ENCODE data around the gene COL13A1.

Gene COL13A1

GRCh38 chr10:69845574-69846292 lies 44.0 kb downstream of the COL13A1 start:
- DNase-seq (ENCODE audit: low read depth) = peak; percentile 39

- no peak for DNase-seq (ENCODE audit: low read depth)
These were observed 44.7 kb downstream of the COL13A1 start for GRCh38 chr10:69846293-69846921.

- peak; percentile 42 for DNase-seq (ENCODE audit: low read depth)
These were observed 45.8 kb downstream of the COL13A1 start for GRCh38 chr10:69847458-69847857.

GRCh38 chr10:69847883-69848282 lies 46.2 kb downstream of the COL13A1 start:
- DNase-seq (ENCODE audit: low read depth) = no peak

GRCh38 chr10:69848454-69848853 lies 46.7 kb downstream of the COL13A1 start:
- no peak for DNase-seq (ENCODE audit: low read depth)

GRCh38 chr10:69849825-69850224 lies 48.1 kb downstream of the COL13A1 start:
- no peak for DNase-seq (ENCODE audit: low read depth)

GRCh38 chr10:69850440-69850839 lies 48.7 kb downstream of the COL13A1 start:
- DNase-seq (ENCODE audit: low read depth) = no peak

GRCh38 chr10:69851306-69851705 lies 49.6 kb downstream of the COL13A1 start:
- no peak for DNase-seq (ENCODE audit: low read depth)

- no peak for DNase-seq (ENCODE audit: low read depth)
These were observed 51.4 kb downstream of the COL13A1 start for GRCh38 chr10:69853064-69853463.

GRCh38 chr10:69854511-69855345 lies 53.0 kb downstream of the COL13A1 start:
- peak; percentile 51 for DNase-seq (ENCODE audit: low read depth)

GRCh38 chr10:69855346-69856111 lies 53.8 kb downstream of the COL13A1 start:
- no peak for DNase-seq (ENCODE audit: low read depth)

GRCh38 chr10:69856601-69857166 lies 55.0 kb downstream of the COL13A1 start:
- no peak for DNase-seq (ENCODE audit: low read depth)

GRCh38 chr10:69858201-69858600 lies 56.5 kb downstream of the COL13A1 start:
- no peak for DNase-seq (ENCODE audit: low read depth)

- DNase-seq (ENCODE audit: low read depth) = no peak
These were observed 58.6 kb downstream of the COL13A1 start for GRCh38 chr10:69860271-69860670.

GRCh38 chr10:69861251-69862240 lies 59.8 kb downstream of the COL13A1 start:
- peak; percentile 59 for DNase-seq (ENCODE audit: low read depth)

- no peak for DNase-seq (ENCODE audit: low read depth)
These were observed 61.3 kb downstream of the COL13A1 start for GRCh38 chr10:69862882-69863530.

- peak; percentile 29 for DNase-seq (ENCODE audit: low read depth)
These were observed 61.9 kb downstream of the COL13A1 start for GRCh38 chr10:69863580-69863979.

GRCh38 chr10:69864321-69864720 lies 62.6 kb downstream of the COL13A1 start:
- DNase-seq (ENCODE audit: low read depth) = peak; percentile 87

- DNase-seq (ENCODE audit: low read depth) = no peak
These were observed 63.7 kb downstream of the COL13A1 start for GRCh38 chr10:69865450-69865849.

- DNase-seq (ENCODE audit: low read depth) = no peak
These were observed 64.6 kb downstream of the COL13A1 start for GRCh38 chr10:69866246-69866687.

Data from amniotic epithelial cell (primary cell).